22Rv1 (cell line): Measurements from ENCODE around the gene NCKAP5.

Experiments
- CTCF ChIP-seq: fragments of 450-650 bp; IDR thresholded peaks from 2 replicates; pipeline ENCODE4 v1.5.1; 2017; ENCODE audit warnings: mild to moderate bottlenecking
- ZFX ChIP-seq: fragments of 450-650 bp; IDR thresholded peaks from 2 replicates; pipeline ENCODE4 v1.6.1; 2017; ENCODE audit warnings: antibody characterized with exemption, borderline replicate concordance

GRCh38 chr2:132766573-132766972 lies 801.7 kb downstream of the NCKAP5 start:
- TF ChIP-seq ZFX (no peak), CTCF (no peak)
